K562 (cell line): ENCODE results near the gene YBX2. TPM values are rescaled to one million over a fixed set of nuclear protein-coding genes. Genes with fewer than 3 reads are reported as not detected.

Experiments
- ELF4 ChIP-seq: fragments of 450-650 bp; formaldehyde crosslinking; IDR thresholded peaks from 2 replicates; pipeline ENCODE4 v1.4.0; 2022; ENCODE audit warnings: missing genetic modification characterization
- GATAD2A ChIP-seq: fragments of 450-650 bp; IDR thresholded peaks from 2 replicates; pipeline ENCODE4 v1.6.1; 2017
- HMG20B ChIP-seq: fragments of 250-450 bp; sonication (Bioruptor Pico); IDR thresholded peaks from 2 replicates; pipeline ENCODE4 v1.5.0; 2021; ENCODE audit warnings: mild to moderate bottlenecking
- KLF16 ChIP-seq: IDR thresholded peaks from 2 replicates; pipeline ENCODE4 v1.6.1; 2016; ENCODE audit warnings: antibody characterized with exemption
- L3MBTL2 ChIP-seq: fragments of 450-650 bp; IDR thresholded peaks from 2 replicates; pipeline ENCODE4 v1.6.1; 2016; ENCODE audit warnings: mild to moderate bottlenecking, moderate library complexity
- MCM2 ChIP-seq: fragments of 450-650 bp; IDR thresholded peaks from 2 replicates; pipeline ENCODE4 v1.6.1; 2017; ENCODE audit warnings: low read depth, mild to moderate bottlenecking
- NFRKB ChIP-seq: fragments of 450-650 bp; IDR thresholded peaks from 2 replicates; pipeline ENCODE4 v1.6.1; 2016; ENCODE audit warnings: low read depth
- RBFOX2 ChIP-seq: fragments of 200-400 bp; formaldehyde crosslinking; IDR thresholded peaks from 2 replicates; pipeline ENCODE4 v1.6.1; 2017; ENCODE audit warnings: low read depth, mild to moderate bottlenecking, low read length, moderate library complexity
- RBM17 ChIP-seq: fragments of 200-400 bp; formaldehyde crosslinking; IDR thresholded peaks from 2 replicates; pipeline ENCODE4 v1.6.1; 2017; ENCODE audit warnings: low read depth, mild to moderate bottlenecking, low read length, borderline replicate concordance
- SP1 ChIP-seq: sonication (generic); formaldehyde crosslinking; IDR thresholded peaks from 2 replicates; pipeline ENCODE4 v1.8.1; 2022; ENCODE audit warnings: mild to moderate bottlenecking, missing genetic modification reagents
- ZFX ChIP-seq: sonication (generic); formaldehyde crosslinking; IDR thresholded peaks from 2 replicates; pipeline ENCODE4 v1.8.0; 2022; ENCODE audit warnings: mild to moderate bottlenecking, missing genetic modification reagents, moderate library complexity
- ZNF263 ChIP-seq: sonication (generic); formaldehyde crosslinking; IDR thresholded peaks from 2 replicates; pipeline ENCODE4 v1.8.0; 2022; ENCODE audit warnings: mild to moderate bottlenecking, missing genetic modification reagents, borderline replicate concordance
- polyA plus RNA-seq, 8 experiments: library from polyadenylated mRNA; depleted of rRNA in 4 of 8; stranded (reverse) in 5 of 8; unstranded in 3 of 8; fragments of >200 nt; fragmentation: Nextera tagmentation in 2 of 8; fragmentation: Illumina TruSeq in 1 of 8; extraction: Ambion mirVana in 2 of 8; extraction: Trizol in 1 of 8; gene quantifications; 2 replicates each; pipeline versions ENCODE4 v1.2.1 to v1.2.3, GENCODE V29; 2011 to 2014; ENCODE audit warnings: inconsistent platforms in 1 of 8, missing spikeins in 1 of 8
- total RNA-seq, 7 experiments: library from RNA; depleted of rRNA in 6 of 7; stranded (reverse); fragments of >200 nt in 6 of 7; fragmentation: Illumina TruSeq in 2 of 7; extraction: Trizol in 2 of 7; gene quantifications; 2 replicates each; pipeline versions ENCODE4 v1.2.1 to v1.2.3, GENCODE V29; 2011 to 2021; ENCODE audit warnings: low replicate concordance in 1 of 7
- TF ChIP-seq, protein P1 (sequence below): fragments of 450-650 bp; IDR thresholded peaks from 2 replicates; pipeline ENCODE4 v1.6.1; 2016; ENCODE audit warnings: low read depth

YBX2 gene
- total and polyA plus RNA-seq, 9 of the 15 experiments (the other 6 are each of a cell fraction or from before 2014, with no cell fraction given), result 0.03 to 0.59 (median 0.27) TPM; not detected in 6

DNA sequence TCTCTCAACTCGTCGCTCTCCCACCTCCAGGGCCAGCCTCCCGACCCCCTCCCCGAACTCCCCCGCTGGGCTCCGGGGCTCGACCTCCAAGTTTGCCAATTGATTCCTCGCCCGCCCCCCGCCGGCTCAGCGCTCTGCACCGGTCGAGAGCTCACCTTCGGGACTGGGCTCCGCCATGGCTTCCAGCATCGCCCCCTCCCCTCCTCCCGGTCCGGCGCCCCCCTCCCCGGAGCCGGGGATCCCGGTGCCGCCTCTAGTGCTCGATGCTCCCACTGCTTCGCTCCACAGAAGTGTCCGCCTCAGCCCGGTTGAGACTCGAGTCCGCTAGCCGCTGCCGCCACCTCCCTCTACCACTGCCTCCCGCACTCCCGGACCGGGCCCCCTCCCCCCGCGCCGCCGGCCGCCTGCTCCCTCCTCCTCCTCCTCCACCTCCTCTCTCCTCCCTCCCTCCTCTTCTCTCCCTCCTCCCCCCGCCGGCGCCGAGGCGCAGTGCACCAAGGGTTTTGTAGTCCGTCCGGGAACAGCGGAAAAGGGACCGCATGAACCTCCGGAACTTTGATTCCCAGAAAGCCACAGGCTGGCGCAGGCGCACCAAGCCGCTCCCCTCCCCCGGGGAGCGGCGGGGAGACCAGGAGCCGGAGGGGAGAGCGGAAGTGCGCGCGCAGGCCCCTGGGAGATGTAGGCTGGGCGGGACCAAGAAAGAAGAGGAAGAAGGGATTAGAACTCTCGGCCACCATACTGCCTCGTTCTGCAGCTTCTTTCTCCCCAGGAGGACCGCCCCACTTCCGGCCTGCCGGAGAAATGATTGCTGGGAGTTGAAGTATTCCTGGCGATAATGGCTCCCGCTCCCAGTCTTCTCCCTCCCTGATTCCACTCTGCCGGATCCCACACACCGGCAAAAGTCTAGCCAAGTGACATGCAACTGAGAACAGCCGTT is 55.1 kb downstream of the YBX2 start, which contains the start of gene PHF23 (continued):
- TF ChIP-seq GATAD2A (0 out of 2 replicates have a peak, but pooled peaks have one; percentile 21), L3MBTL2 (peak; percentile 50; the same call in 1 of the 2 replicates), ZFX (CRISPR knock-in tag) (peak; percentile 34; the same call in 1 of the 2 replicates), ELF4 (CRISPR knock-in tag) (peak; percentile 43; the same call in 1 of the 2 replicates), MCM2 (peak; percentile 93), ZNF263 (CRISPR knock-in tag) (peak; percentile 100), SP1 (peak; percentile 56; the same call in 1 of the 2 replicates), KLF16 (0 out of 2 replicates have a peak, but pooled peaks have one; percentile 13), NFRKB (peak; percentile 38; the same call in 1 of the 2 replicates), RBM17 (no peak), RBFOX2 (peak; percentile 82), HMG20B (CRISPR knock-in tag) (no peak)
- TF ChIP-seq, protein P1, sequence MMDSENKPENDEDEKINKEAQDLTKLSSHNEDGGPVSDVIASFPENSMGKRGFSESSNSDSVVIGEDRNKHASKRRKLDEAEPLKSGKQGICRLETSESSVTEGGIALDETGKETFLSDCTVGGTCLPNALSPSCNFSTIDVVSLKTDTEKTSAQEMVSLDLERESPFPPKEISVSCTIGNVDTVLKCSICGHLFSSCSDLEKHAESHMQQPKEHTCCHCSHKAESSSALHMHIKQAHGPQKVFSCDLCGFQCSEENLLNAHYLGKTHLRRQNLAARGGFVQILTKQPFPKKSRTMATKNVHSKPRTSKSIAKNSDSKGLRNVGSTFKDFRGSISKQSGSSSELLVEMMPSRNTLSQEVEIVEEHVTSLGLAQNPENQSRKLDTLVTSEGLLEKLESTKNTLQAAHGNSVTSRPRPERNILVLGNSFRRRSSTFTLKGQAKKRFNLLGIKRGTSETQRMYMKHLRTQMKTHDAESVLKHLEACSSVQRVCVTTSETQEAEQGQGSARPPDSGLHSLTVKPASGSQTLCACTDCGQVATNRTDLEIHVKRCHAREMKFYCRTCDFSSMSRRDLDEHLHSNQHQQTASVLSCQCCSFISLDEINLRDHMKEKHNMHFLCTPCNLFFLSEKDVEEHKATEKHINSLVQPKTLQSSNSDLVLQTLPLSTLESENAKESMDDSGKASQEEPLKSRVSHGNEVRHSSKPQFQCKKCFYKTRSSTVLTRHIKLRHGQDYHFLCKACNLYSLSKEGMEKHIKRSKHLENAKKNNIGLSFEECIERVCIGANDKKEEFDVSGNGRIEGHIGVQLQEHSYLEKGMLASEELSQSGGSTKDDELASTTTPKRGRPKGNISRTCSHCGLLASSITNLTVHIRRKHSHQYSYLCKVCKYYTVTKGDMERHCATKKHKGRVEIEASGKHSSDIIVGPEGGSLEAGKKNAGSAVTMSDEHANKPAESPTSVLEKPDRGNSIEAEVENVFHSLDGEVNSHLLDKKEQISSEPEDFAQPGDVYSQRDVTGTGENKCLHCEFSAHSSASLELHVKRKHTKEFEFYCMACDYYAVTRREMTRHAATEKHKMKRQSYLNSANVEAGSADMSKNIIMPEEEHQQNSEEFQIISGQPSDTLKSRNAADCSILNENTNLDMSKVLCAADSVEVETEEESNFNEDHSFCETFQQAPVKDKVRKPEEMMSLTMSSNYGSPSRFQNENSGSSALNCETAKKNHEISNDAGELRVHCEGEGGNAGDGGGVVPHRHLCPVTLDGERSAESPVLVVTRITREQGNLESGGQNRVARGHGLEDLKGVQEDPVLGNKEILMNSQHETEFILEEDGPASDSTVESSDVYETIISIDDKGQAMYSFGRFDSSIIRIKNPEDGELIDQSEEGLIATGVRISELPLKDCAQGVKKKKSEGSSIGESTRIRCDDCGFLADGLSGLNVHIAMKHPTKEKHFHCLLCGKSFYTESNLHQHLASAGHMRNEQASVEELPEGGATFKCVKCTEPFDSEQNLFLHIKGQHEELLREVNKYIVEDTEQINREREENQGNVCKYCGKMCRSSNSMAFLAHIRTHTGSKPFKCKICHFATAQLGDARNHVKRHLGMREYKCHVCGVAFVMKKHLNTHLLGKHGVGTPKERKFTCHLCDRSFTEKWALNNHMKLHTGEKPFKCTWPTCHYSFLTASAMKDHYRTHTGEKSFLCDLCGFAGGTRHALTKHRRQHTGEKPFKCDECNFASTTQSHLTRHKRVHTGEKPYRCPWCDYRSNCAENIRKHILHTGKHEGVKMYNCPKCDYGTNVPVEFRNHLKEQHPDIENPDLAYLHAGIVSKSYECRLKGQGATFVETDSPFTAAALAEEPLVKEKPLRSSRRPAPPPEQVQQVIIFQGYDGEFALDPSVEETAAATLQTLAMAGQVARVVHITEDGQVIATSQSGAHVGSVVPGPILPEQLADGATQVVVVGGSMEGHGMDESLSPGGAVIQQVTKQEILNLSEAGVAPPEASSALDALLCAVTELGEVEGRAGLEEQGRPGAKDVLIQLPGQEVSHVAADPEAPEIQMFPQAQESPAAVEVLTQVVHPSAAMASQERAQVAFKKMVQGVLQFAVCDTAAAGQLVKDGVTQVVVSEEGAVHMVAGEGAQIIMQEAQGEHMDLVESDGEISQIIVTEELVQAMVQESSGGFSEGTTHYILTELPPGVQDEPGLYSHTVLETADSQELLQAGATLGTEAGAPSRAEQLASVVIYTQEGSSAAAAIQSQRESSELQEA, result peak; percentile 95
- TF ChIP-seq, all 486 proteins: peak for 95
